IMR-90 (cell line): ENCODE measurements around the gene SPAG4. TPM values are rescaled to one million over a fixed set of nuclear protein-coding genes. Genes with fewer than 3 reads are reported as not detected.

ENCODE experiments used
- CEBPB ChIP-seq: IDR thresholded peaks from 2 replicates; pipeline ENCODE4 v1.6.1; 2012; ENCODE audit warnings: low read depth, low read length, improper control_type of control experiment
- NFE2L2 ChIP-seq: fragments of 150-350 bp; IDR thresholded peaks from 2 replicates; pipeline ENCODE4 v1.6.1; 2016; ENCODE audit warnings: low read depth, mild to moderate bottlenecking, low read length
- SMC3 ChIP-seq: fragments of 150-350 bp; IDR thresholded peaks from 2 replicates; pipeline ENCODE4 v1.6.1; 2016; ENCODE audit warnings: low read depth, mild to moderate bottlenecking, antibody characterized with exemption, low read length, moderate library complexity
- polyA plus RNA-seq, 3 experiments: library from polyadenylated mRNA; depleted of rRNA; stranded (reverse); fragments of >200 nt; gene quantifications; 2 replicates each; pipeline ENCODE4 v1.2.3, GENCODE V29; 2012; ENCODE audit warnings: low replicate concordance in 1 of 3
- total RNA-seq: library from RNA; depleted of rRNA; stranded (reverse); fragments of >200 nt; gene quantifications from 2 replicates; pipeline ENCODE4 v1.2.3, GENCODE V29; 2012
- TF ChIP-seq, protein P1 (sequence below): conservative IDR thresholded peaks from 2 replicates; pipeline ENCODE4 v1.5.1; 2012; ENCODE audit warnings: mild to moderate bottlenecking, low read depth, low read length, improper control_type of control experiment

Gene SPAG4
- total and polyA plus RNA-seq, 2 of the 4 experiments (the other 2 are of a cell fraction) = 1.8 to 5.5 TPM

- TF ChIP-seq, protein P1, sequence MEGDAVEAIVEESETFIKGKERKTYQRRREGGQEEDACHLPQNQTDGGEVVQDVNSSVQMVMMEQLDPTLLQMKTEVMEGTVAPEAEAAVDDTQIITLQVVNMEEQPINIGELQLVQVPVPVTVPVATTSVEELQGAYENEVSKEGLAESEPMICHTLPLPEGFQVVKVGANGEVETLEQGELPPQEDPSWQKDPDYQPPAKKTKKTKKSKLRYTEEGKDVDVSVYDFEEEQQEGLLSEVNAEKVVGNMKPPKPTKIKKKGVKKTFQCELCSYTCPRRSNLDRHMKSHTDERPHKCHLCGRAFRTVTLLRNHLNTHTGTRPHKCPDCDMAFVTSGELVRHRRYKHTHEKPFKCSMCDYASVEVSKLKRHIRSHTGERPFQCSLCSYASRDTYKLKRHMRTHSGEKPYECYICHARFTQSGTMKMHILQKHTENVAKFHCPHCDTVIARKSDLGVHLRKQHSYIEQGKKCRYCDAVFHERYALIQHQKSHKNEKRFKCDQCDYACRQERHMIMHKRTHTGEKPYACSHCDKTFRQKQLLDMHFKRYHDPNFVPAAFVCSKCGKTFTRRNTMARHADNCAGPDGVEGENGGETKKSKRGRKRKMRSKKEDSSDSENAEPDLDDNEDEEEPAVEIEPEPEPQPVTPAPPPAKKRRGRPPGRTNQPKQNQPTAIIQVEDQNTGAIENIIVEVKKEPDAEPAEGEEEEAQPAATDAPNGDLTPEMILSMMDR = no peak
- TF ChIP-seq SMC3 (no peak), NFE2L2 (no peak), CEBPB (no peak)
Observed at GRCh38 chr20:35616465-35617396, 1.1 kb downstream of the SPAG4 start (continued).
